HepG2 (cell line): ENCODE measurements around the gene NHSL1. TPM values are rescaled to one million over a fixed set of nuclear protein-coding genes. Genes with fewer than 3 reads are reported as not detected.

Experiments
- PRMT3 ChIP-seq: sonication (generic); formaldehyde crosslinking; IDR thresholded peaks from 2 replicates; pipeline ENCODE4 v1.8.1; 2022; ENCODE audit warnings: low read depth, mild to moderate bottlenecking, moderate library complexity, missing genetic modification reagents, borderline replicate concordance
- SIN3A ChIP-seq: IDR thresholded peaks from 2 replicates; pipeline ENCODE4 v1.6.1; 2011; ENCODE audit warnings: low read depth, mild to moderate bottlenecking, control low read depth, low read length, borderline replicate concordance
- SIN3B ChIP-seq: fragments of 150-350 bp; IDR thresholded peaks from 2 replicates; pipeline ENCODE4 v1.6.1; 2014; ENCODE audit warnings: low read length
- SP2 ChIP-seq: sonication (generic); formaldehyde crosslinking; IDR thresholded peaks from 2 replicates; pipeline ENCODE4 v1.5.1; 2020; ENCODE audit warnings: mild to moderate bottlenecking, missing genetic modification reagents
- ZBTB20 ChIP-seq: sonication (generic); formaldehyde crosslinking; IDR thresholded peaks from 2 replicates; pipeline ENCODE4 v1.8.1; 2023; ENCODE audit warnings: missing genetic modification reagents, low read depth, mild to moderate bottlenecking, borderline replicate concordance
- ZNF296 ChIP-seq: sonication (generic); formaldehyde crosslinking; conservative IDR thresholded peaks from 2 replicates; pipeline ENCODE4 v1.5.0; 2020; ENCODE audit warnings: mild to moderate bottlenecking, missing genetic modification reagents
- ZNF563 ChIP-seq: sonication (generic); formaldehyde crosslinking; IDR thresholded peaks from 2 replicates; pipeline ENCODE4 v1.8.0; 2022; ENCODE audit warnings: mild to moderate bottlenecking, moderate library complexity, missing genetic modification reagents
- ZNF773 ChIP-seq: sonication (generic); formaldehyde crosslinking; IDR thresholded peaks from 2 replicates; pipeline ENCODE4 v1.4.0; 2020; ENCODE audit warnings: missing genetic modification reagents, borderline replicate concordance
- polyA plus RNA-seq, 8 experiments: library from polyadenylated mRNA; depleted of rRNA in 3 of 8; stranded (reverse) in 7 of 8; unstranded in 1 of 8; fragments of >200 nt; fragmentation: Illumina TruSeq in 4 of 8; extraction: Trizol in 4 of 8; gene quantifications; 2 replicates each; pipeline versions ENCODE4 v1.2.1 to v1.2.3, GENCODE V29; 2011 to 2016; ENCODE audit warnings: low read depth in 4 of 8, missing spikeins in 1 of 8, mixed read lengths in 1 of 8; ENCODE audit not compliant: insufficient read depth in 1 of 8
- total RNA-seq, 5 experiments: library from RNA; depleted of rRNA; stranded (reverse); fragments of >200 nt; fragmentation: Illumina TruSeq; extraction: Trizol; gene quantifications; 2 replicates each; pipeline ENCODE4 v1.2.3, GENCODE V29; 2016; ENCODE audit warnings: low read depth in 1 of 5
- TF ChIP-seq, protein P1 (sequence below): sonication (generic); formaldehyde crosslinking; IDR thresholded peaks from 2 replicates; pipeline ENCODE4 v1.4.0; 2020; ENCODE audit warnings: mild to moderate bottlenecking, missing genetic modification reagents
- TF ChIP-seq, protein P2 (sequence below): IDR thresholded peaks from 2 replicates; pipeline ENCODE4 v1.6.1; 2016; ENCODE audit warnings: missing biosample characterization, missing genetic modification reagents, low read depth
- TF ChIP-seq, protein P3 (sequence below): sonication (generic); formaldehyde crosslinking; IDR thresholded peaks from 2 replicates; pipeline ENCODE4 v1.4.0; 2020; ENCODE audit warnings: mild to moderate bottlenecking, missing genetic modification reagents
- TF ChIP-seq, protein P4 (sequence below): sonication (generic); formaldehyde crosslinking; IDR thresholded peaks from 2 replicates; pipeline ENCODE4 v1.8.0; 2022; ENCODE audit warnings: missing genetic modification reagents, mild to moderate bottlenecking, inconsistent platforms, borderline replicate concordance
- TF ChIP-seq, protein P5 (sequence below): sonication (generic); formaldehyde crosslinking; IDR thresholded peaks from 2 replicates; pipeline ENCODE4 v1.5.0; 2020; ENCODE audit warnings: missing genetic modification reagents
- TF ChIP-seq, protein P6 (sequence below): sonication (generic); formaldehyde crosslinking; IDR thresholded peaks from 2 replicates; pipeline ENCODE4 v1.4.0; 2020; ENCODE audit warnings: missing genetic modification reagents

The NHSL1 gene
- total and polyA plus RNA-seq, 2 of the 13 experiments (the other 11 are each of a cell fraction or from before 2014, with no cell fraction given), result 24.9 to 53.6 TPM

DNA sequence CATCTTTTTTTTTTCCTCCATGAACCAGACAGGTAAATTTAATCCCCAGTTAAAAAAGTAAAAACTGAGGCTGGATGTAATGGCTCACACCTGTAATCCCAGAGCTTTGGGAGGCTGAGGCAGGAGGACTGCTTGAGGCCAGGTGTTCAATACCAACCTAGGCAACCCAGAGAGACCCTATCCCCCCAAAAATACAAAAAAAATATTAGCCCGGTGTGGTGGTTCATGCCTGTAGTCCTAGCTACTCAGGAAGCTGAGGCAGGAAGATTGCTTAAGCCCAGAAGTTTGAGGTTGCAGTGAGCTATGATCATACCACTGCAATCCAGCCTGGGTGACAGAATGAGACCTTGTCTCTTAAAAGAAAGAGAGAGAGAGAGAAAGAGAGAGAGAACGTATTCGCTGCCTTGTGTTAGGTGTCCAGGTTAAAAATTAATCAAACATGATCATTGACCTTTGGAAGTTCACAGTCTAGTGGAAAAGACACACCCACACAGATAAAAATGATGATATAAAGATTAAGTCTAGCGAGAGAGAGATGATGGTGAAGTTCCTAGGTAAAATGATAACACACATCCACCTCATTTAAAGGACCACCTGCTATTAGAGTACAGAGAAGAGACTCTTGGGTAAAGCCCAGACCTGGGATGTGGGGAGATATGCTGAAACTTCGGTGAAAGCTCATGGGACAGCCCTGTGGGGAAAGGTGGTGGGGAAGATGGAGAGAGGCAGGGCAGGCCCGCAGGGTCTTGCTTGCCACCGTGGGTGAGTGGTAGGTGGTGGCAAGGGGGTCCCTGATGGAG lies 4.8 kb upstream of the NHSL1 start (continued):
- TF ChIP-seq, protein P1, sequence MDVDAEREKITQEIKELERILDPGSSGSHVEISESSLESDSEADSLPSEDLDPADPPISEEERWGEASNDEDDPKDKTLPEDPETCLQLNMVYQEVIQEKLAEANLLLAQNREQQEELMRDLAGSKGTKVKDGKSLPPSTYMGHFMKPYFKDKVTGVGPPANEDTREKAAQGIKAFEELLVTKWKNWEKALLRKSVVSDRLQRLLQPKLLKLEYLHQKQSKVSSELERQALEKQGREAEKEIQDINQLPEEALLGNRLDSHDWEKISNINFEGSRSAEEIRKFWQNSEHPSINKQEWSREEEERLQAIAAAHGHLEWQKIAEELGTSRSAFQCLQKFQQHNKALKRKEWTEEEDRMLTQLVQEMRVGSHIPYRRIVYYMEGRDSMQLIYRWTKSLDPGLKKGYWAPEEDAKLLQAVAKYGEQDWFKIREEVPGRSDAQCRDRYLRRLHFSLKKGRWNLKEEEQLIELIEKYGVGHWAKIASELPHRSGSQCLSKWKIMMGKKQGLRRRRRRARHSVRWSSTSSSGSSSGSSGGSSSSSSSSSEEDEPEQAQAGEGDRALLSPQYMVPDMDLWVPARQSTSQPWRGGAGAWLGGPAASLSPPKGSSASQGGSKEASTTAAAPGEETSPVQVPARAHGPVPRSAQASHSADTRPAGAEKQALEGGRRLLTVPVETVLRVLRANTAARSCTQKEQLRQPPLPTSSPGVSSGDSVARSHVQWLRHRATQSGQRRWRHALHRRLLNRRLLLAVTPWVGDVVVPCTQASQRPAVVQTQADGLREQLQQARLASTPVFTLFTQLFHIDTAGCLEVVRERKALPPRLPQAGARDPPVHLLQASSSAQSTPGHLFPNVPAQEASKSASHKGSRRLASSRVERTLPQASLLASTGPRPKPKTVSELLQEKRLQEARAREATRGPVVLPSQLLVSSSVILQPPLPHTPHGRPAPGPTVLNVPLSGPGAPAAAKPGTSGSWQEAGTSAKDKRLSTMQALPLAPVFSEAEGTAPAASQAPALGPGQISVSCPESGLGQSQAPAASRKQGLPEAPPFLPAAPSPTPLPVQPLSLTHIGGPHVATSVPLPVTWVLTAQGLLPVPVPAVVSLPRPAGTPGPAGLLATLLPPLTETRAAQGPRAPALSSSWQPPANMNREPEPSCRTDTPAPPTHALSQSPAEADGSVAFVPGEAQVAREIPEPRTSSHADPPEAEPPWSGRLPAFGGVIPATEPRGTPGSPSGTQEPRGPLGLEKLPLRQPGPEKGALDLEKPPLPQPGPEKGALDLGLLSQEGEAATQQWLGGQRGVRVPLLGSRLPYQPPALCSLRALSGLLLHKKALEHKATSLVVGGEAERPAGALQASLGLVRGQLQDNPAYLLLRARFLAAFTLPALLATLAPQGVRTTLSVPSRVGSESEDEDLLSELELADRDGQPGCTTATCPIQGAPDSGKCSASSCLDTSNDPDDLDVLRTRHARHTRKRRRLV, result no peak
- TF ChIP-seq ZNF563 (CRISPR knock-in tag) (no peak), ZNF773 (CRISPR knock-in tag) (no peak), ZNF296 (CRISPR knock-in tag) (no peak), ZBTB20 (CRISPR knock-in tag) (peak; percentile 64), SP2 (CRISPR knock-in tag) (no peak), SIN3B (no peak), SIN3A (no peak; the same call in 1 of the 2 replicates), PRMT3 (CRISPR knock-in tag) (no peak)
- TF ChIP-seq, protein P2, sequence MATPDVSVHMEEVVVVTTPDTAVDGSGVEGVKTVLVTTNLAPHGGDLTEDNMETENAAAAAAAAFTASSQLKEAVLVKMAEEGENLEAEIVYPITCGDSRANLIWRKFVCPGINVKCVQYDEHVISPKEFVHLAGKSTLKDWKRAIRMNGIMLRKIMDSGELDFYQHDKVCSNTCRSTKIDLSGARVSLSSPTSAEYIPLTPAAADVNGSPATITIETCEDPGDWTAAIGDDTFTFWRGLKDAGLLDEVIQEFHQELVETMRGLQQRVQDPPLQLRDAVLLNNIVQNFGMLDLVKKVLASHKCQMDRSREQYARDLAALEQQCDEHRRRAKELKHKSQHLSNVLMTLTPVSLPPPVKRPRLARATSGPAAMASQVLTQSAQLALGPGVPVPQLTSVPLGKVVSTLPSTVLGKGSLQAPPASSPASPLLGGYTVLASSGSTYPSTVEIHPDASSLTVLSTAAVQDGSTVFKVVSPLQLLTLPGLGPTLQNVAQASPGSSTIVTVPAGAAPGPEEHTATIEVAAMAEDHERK, result peak; percentile 51; the same call in 1 of the 2 replicates
- TF ChIP-seq, protein P3, sequence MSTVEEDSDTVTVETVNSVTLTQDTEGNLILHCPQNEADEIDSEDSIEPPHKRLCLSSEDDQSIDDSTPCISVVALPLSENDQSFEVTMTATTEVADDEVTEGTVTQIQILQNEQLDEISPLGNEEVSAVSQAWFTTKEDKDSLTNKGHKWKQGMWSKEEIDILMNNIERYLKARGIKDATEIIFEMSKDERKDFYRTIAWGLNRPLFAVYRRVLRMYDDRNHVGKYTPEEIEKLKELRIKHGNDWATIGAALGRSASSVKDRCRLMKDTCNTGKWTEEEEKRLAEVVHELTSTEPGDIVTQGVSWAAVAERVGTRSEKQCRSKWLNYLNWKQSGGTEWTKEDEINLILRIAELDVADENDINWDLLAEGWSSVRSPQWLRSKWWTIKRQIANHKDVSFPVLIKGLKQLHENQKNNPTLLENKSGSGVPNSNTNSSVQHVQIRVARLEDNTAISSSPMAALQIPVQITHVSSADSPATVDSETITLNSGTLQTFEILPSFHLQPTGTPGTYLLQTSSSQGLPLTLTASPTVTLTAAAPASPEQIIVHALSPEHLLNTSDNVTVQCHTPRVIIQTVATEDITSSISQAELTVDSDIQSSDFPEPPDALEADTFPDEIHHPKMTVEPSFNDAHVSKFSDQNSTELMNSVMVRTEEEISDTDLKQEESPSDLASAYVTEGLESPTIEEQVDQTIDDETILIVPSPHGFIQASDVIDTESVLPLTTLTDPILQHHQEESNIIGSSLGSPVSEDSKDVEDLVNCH (CRISPR knock-in tag), result no peak
- TF ChIP-seq, protein P4, sequence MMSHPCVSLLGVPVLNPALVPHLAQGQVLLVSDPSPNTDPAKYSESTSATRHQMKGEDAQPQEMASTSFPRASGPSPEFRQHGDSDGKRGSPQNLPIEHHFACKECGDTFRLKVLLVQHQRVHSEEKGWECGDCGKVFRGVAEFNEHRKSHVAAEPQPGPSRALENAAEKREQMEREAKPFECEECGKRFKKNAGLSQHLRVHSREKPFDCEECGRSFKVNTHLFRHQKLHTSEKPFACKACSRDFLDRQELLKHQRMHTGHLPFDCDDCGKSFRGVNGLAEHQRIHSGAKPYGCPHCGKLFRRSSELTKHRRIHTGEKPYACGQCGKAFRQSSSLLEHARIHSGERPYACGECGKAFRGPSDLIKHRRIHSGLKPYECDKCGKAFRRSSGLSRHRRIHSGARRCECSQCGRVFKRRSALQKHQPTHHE (CRISPR knock-in tag), result 0 out of 2 replicates have a peak, but pooled peaks have one; percentile 33
- TF ChIP-seq, protein P5, sequence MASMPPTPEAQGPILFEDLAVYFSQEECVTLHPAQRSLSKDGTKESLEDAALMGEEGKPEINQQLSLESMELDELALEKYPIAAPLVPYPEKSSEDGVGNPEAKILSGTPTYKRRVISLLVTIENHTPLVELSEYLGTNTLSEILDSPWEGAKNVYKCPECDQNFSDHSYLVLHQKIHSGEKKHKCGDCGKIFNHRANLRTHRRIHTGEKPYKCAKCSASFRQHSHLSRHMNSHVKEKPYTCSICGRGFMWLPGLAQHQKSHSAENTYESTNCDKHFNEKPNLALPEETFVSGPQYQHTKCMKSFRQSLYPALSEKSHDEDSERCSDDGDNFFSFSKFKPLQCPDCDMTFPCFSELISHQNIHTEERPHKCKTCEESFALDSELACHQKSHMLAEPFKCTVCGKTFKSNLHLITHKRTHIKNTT (CRISPR knock-in tag), result no peak
- TF ChIP-seq, protein P6, sequence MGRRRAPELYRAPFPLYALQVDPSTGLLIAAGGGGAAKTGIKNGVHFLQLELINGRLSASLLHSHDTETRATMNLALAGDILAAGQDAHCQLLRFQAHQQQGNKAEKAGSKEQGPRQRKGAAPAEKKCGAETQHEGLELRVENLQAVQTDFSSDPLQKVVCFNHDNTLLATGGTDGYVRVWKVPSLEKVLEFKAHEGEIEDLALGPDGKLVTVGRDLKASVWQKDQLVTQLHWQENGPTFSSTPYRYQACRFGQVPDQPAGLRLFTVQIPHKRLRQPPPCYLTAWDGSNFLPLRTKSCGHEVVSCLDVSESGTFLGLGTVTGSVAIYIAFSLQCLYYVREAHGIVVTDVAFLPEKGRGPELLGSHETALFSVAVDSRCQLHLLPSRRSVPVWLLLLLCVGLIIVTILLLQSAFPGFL, result no peak
